SK-N-SH (cell line): ENCODE results near the gene GRIA1. TPM values are rescaled to one million over a fixed set of nuclear protein-coding genes. Genes with fewer than 3 reads are reported as not detected.

Experiments
- CTCF ChIA-PET: fragments of 300-600, 350-600 bp; formaldehyde crosslinking; extraction: SDS; loops from one replicate; lab custom pipeline; 2021; lab: Yijun Ruan, JAX
- POLR2A ChIA-PET: fragments of 350-600 bp; sonication (Branson Sonifier 250); formaldehyde crosslinking; extraction: SDS; loops from one replicate; lab custom pipeline; 2020; ENCODE audit warnings: antibody characterized with exemption, inconsistent platforms; lab: Yijun Ruan, JAX
- DNase-seq: peaks from one replicate; pipeline ENCODE4 v3.0.0; 2012
- H2AFZ ChIP-seq: fragments of 200-600 bp; sonication (generic); 2 replicates; pipeline ENCODE4 v1.8.1; 2016; ENCODE audit warnings: antibody characterized with exemption, mild to moderate bottlenecking, low read depth
- H3F3A ChIP-seq: fragments of 200-600 bp; sonication (generic); replicated peaks from 2 replicates; pipeline ENCODE3; 2016; ENCODE audit warnings: antibody characterized with exemption, mild to moderate bottlenecking; ENCODE audit not compliant: insufficient read depth
- H3K27ac ChIP-seq, 2 experiments: fragments of 200-500 bp in 1 of 2; fragments of 200-600 bp in 1 of 2; sonication (Bioruptor generic) in 1 of 2; sonication (generic), shearing (Covaris generic) in 1 of 2; 2 replicates each; pipeline versions ENCODE4 v1.5.1 to v1.6.1; 2014 to 2016; ENCODE audit warnings: low read depth in 2 of 2, inconsistent platforms in 1 of 2, low read length in 1 of 2, mild to moderate bottlenecking in 1 of 2, mixed read lengths in 1 of 2
- H3K27me3 ChIP-seq: fragments of 200-600 bp; sonication (generic), shearing (Covaris generic); 2 replicates; pipeline ENCODE4 v1.6.1; 2016; ENCODE audit warnings: mixed run types; ENCODE audit not compliant: insufficient read depth
- H3K36me3 ChIP-seq, 2 experiments: fragments of 200-500 bp in 1 of 2; fragments of 200-600 bp in 1 of 2; sonication (Bioruptor generic) in 1 of 2; sonication (generic) in 1 of 2; replicated peaks in 1 of 2; 2 replicates each; pipeline versions ENCODE3 to v1.5.1; 2014 to 2016; ENCODE audit warnings: low read length in 1 of 2, mild to moderate bottlenecking in 1 of 2; ENCODE audit not compliant: insufficient read depth in 2 of 2, control insufficient read depth in 1 of 2
- H3K4me1 ChIP-seq, 2 experiments: fragments of 200-500 bp in 1 of 2; fragments of 200-600 bp in 1 of 2; sonication (Bioruptor generic) in 1 of 2; sonication (generic), shearing (Covaris generic) in 1 of 2; 2 replicates each; pipeline versions ENCODE4 v1.5.1 to v1.6.1; 2014 to 2016; ENCODE audit warnings: low read depth in 1 of 2, low read length in 1 of 2, mixed run types in 1 of 2; ENCODE audit not compliant: insufficient read depth in 2 of 2, control insufficient read depth in 1 of 2
- H3K4me2 ChIP-seq: fragments of 200-600 bp; sonication (generic), shearing (Covaris generic); 2 replicates; pipeline ENCODE4 v1.6.1; 2017; ENCODE audit warnings: mixed run types
- H3K4me3 ChIP-seq, 2 experiments: fragments of 200-500 bp in 1 of 2; fragments of 200-600 bp in 1 of 2; sonication (Bioruptor generic) in 1 of 2; sonication (generic), shearing (Covaris generic) in 1 of 2; 2 replicates each; pipeline versions ENCODE4 v1.5.1 to v1.8.1; 2014 to 2016; ENCODE audit warnings: low read depth in 2 of 2, inconsistent platforms in 1 of 2, low read length in 1 of 2, mild to moderate bottlenecking in 1 of 2, mixed read lengths in 1 of 2, moderate library complexity in 1 of 2
- H3K79me2 ChIP-seq: fragments of 200-600 bp; sonication (generic); 2 replicates; pipeline ENCODE4 v1.8.1; 2017; ENCODE audit warnings: mild to moderate bottlenecking; ENCODE audit not compliant: insufficient read depth
- H3K9ac ChIP-seq: fragments of 200-600 bp; sonication (generic); 2 replicates; pipeline ENCODE4 v1.6.1; 2017; ENCODE audit warnings: mixed run types
- H3K9me2 ChIP-seq: fragments of 200-600 bp; sonication (generic); 2 replicates; pipeline ENCODE4 v1.6.1; 2017; ENCODE audit warnings: mixed run types
- H3K9me3 ChIP-seq: fragments of 200-600 bp; sonication (generic); 2 replicates; pipeline ENCODE4 v1.6.1; 2017; ENCODE audit warnings: mixed run types, mild to moderate bottlenecking, moderate library complexity
- H4K20me1 ChIP-seq: fragments of 200-600 bp; sonication (generic); 2 replicates; pipeline ENCODE4 v1.6.1; 2017; ENCODE audit warnings: mild to moderate bottlenecking, mixed run types; ENCODE audit not compliant: insufficient read depth
- CHD2 ChIP-seq: fragments of 150-350 bp; IDR thresholded peaks from 2 replicates; pipeline ENCODE4 v1.6.1; 2018; ENCODE audit warnings: low read length; ENCODE audit not compliant: partially characterized antibody
- ELF1 ChIP-seq: IDR thresholded peaks from 2 replicates; pipeline ENCODE4 v1.4.0; 2012
- EP300 ChIP-seq, 2 experiments: IDR thresholded peaks; 2 replicates each; pipeline versions ENCODE4 v1.4.0 to v1.6.1; 2012; ENCODE audit warnings: borderline replicate concordance in 1 of 2, low read depth in 1 of 2, low read length in 1 of 2
- EZH2phosphoT487 ChIP-seq: fragments of 200-600 bp; sonication (generic); IDR thresholded peaks from 2 replicates; pipeline ENCODE4 v1.6.1; 2017; ENCODE audit warnings: low read depth, mixed run types, mild to moderate bottlenecking, antibody characterized with exemption, moderate library complexity, borderline replicate concordance
- FOXJ3 ChIP-seq: sonication (generic); formaldehyde crosslinking; IDR thresholded peaks from 2 replicates; pipeline ENCODE4 v1.5.1; 2020; ENCODE audit warnings: mild to moderate bottlenecking, missing genetic modification reagents
- GABPA ChIP-seq: IDR thresholded peaks from 2 replicates; pipeline ENCODE4 v1.4.0; 2012; ENCODE audit warnings: low read depth, mild to moderate bottlenecking
- GATA2 ChIP-seq: sonication (generic); formaldehyde crosslinking; IDR thresholded peaks from 2 replicates; pipeline ENCODE4 v1.5.0; 2020; ENCODE audit warnings: mild to moderate bottlenecking, missing genetic modification reagents
- JUND ChIP-seq: IDR thresholded peaks from 2 replicates; pipeline ENCODE4 v1.4.0; 2012
- MAX ChIP-seq: IDR thresholded peaks from 2 replicates; pipeline ENCODE4 v1.4.0; 2012; ENCODE audit warnings: low read depth
- MXI1 ChIP-seq: IDR thresholded peaks from 2 replicates; pipeline ENCODE4 v1.6.1; 2012; ENCODE audit warnings: mild to moderate bottlenecking, low read depth, low read length, improper control_type of control experiment
- RCOR1 ChIP-seq: fragments of 150-350 bp; IDR thresholded peaks from 2 replicates; pipeline ENCODE4 v1.6.1; 2017; ENCODE audit warnings: antibody characterized with exemption, low read length
- SMC3 ChIP-seq: IDR thresholded peaks from 2 replicates; pipeline ENCODE4 v1.6.1; 2012; ENCODE audit warnings: low read depth, low read length, improper control_type of control experiment
- TAF1 ChIP-seq: IDR thresholded peaks from 2 replicates; pipeline ENCODE4 v1.6.1; 2012; ENCODE audit warnings: low read depth, mild to moderate bottlenecking, low read length, moderate library complexity, borderline replicate concordance
- TCF12 ChIP-seq: IDR thresholded peaks from 2 replicates; pipeline ENCODE4 v1.4.0; 2012
- TEAD4 ChIP-seq: IDR thresholded peaks from 2 replicates; pipeline ENCODE4 v1.4.0; 2012; ENCODE audit warnings: mild to moderate bottlenecking, borderline replicate concordance; ENCODE audit not compliant: insufficient read depth
- USF1 ChIP-seq: IDR thresholded peaks from 2 replicates; pipeline ENCODE4 v1.4.0; 2012; ENCODE audit warnings: low read depth, borderline replicate concordance
- USF2 ChIP-seq: fragments of 150-350 bp; IDR thresholded peaks from 2 replicates; pipeline ENCODE4 v1.6.1; 2017; ENCODE audit warnings: antibody characterized with exemption, low read length, low read depth, borderline replicate concordance
- YY1 ChIP-seq: IDR thresholded peaks from 2 replicates; pipeline ENCODE4 v1.4.0; 2012; ENCODE audit warnings: low read depth, mild to moderate bottlenecking
- ZBTB33 ChIP-seq: IDR thresholded peaks from 2 replicates; pipeline ENCODE4 v1.4.0; 2012; ENCODE audit warnings: low read depth, borderline replicate concordance
- WGBS: methylation state at CpG from one replicate; pipeline ENCODE4 v1.1.6; 2017; ENCODE audit warnings: low lambda C conversion rate; 5-methylcytosine and 5-hydroxymethylcytosine counted together
- polyA plus RNA-seq, 3 experiments: library from polyadenylated mRNA; depleted of rRNA; stranded (reverse); fragments of >200 nt; gene quantifications; 2 replicates each; pipeline ENCODE4 v1.2.3, GENCODE V29; 2012

Gene GRIA1
- polyA plus RNA-seq, 1 of the 3 experiments (the other 2 are of a cell fraction) = 0.35 TPM

- Histone ChIP-seq H3K4me2 (no peak overlapping the region), H3F3A (no peaks in the 10 kb centered on the region), H3K9ac (no peak overlapping the region), H4K20me1 (no peaks in the 10 kb centered on the region), H2AFZ (no peak overlapping the region), H3K9me3 (no peaks in the 10 kb centered on the region), H3K27ac (no peak overlapping the region), H3K27me3 (no peaks in the 10 kb centered on the region), H3K4me3 (no peak overlapping the region), H3K79me2 (no peaks in the 10 kb centered on the region), H3K4me1 (no peaks in the 10 kb centered on the region), H3K9me2 (no peaks in the 10 kb centered on the region), H3K36me3 (no peaks in the 10 kb centered on the region)
- no peak for DNase-seq
- CTCF ChIA-PET = interaction anchor here (0.9 kb wide), 1 partner anchor 37 kb away, joined by 3 read pairs; no protein-coding TSS in a partner anchor
- POLR2A ChIA-PET = no interaction called here
- TF ChIP-seq YY1 (no peak), TAF1 (no peak), GABPA (no peak), RCOR1 (no peak), TCF12 (no peak), EZH2phosphoT487 (no peak), SMC3 (no peak), USF2 (no peak), ELF1 (no peak), MXI1 (no peak), USF1 (no peak), MAX (no peak), CHD2 (no peak), GATA2 (no peak)
- WGBS = 63% methylated on average over 3 of the region's 3 CpGs
Measured at GRCh38 chr5:153469423-153469822, 21.0 kb upstream of the GRIA1 start.

- Histone ChIP-seq H3K9me3 (no peaks in the 10 kb centered on the region), H3K79me2 (no peaks in the 10 kb centered on the region), H2AFZ (no peak overlapping the region), H4K20me1 (no peaks in the 10 kb centered on the region), H3K4me2 (no peak overlapping the region), H3K27me3 (no peaks in the 10 kb centered on the region), H3K36me3 (no peaks in the 10 kb centered on the region), H3K9me2 (no peaks in the 10 kb centered on the region), H3F3A (no peaks in the 10 kb centered on the region), H3K27ac (no peak overlapping the region), H3K4me3 (no peak overlapping the region), H3K4me1 (no peaks in the 10 kb centered on the region), H3K9ac (no peak overlapping the region)
- DNase-seq = no peak
- WGBS = 8% methylated on average over 4 of the region's 4 CpGs
- no peak for TF ChIP-seq ZBTB33
- TF ChIP-seq TEAD4 = no peak
- no peak for TF ChIP-seq FOXJ3 (CRISPR knock-in tag)
- no peak for TF ChIP-seq USF1
- TF ChIP-seq RCOR1 = no peak
- TF ChIP-seq EP300 (IDR thresholded peaks at IDR 0.05; ENCODE audit: borderline replicate concordance in 1 of 2, low read depth in 1 of 2, low read length in 1 of 2) = no peak
- TF ChIP-seq JUND = no peak
- no peak for TF ChIP-seq GATA2
- POLR2A ChIA-PET = no interaction called here
- CTCF ChIA-PET = interaction anchor here (0.5 kb wide), 1 partner anchor 289 kb away, joined by 3 read pairs; no protein-coding TSS in a partner anchor
Measured at GRCh38 chr5:153470736-153471135, 19.7 kb upstream of the GRIA1 start.
